ENCODE measurements around the gene VTI1B.
"Not testable (repeated sequence)": the region's sequence is repeated elsewhere in the genome, so short reads cannot be mapped to it uniquely, and the experiment has no call there.

Gene VTI1B

GRCh38 chr14:67674480-67675218 lies at the start of gene VTI1B:
VTI1B (minus strand) TSS chr14:67674632; CDS start chr14:67674489, 143 bp downstream.
- Mint-ChIP-seq H3K36me3 (ENCODE audit: low read depth) (peaks cover 43% of the 10 kb centered on the region), H3K27ac (peak within 1 kb of the TSS; percentile 94), H3K27me3 (no peaks in the 10 kb centered on the region), H3K4me3 (peak within 1 kb of the TSS; percentile 86), H3K9me3 (no peaks in the 10 kb centered on the region), H3K4me1 (ENCODE audit: low read depth) (peaks cover 45% of the 10 kb centered on the region)
- peak; percentile 91 for DNase-seq

- no peaks in the 10 kb centered on the region for H3K36me3 Mint-ChIP-seq (ENCODE audit: low read depth)
- peaks cover 50% of the 10 kb centered on the region for H3K27me3 Mint-ChIP-seq
- no peak for DNase-seq
- H3K4me1 Mint-ChIP-seq (ENCODE audit: low read depth) = peaks cover 10% of the 10 kb centered on the region
- no peak overlapping the region for H3K4me3 Mint-ChIP-seq
- H3K27ac Mint-ChIP-seq = no peak overlapping the region
- no peaks in the 10 kb centered on the region for H3K9me3 Mint-ChIP-seq
Observed at GRCh38 chr14:67722293-67722692, 47.9 kb upstream of the VTI1B start.

- peaks cover 50% of the 10 kb centered on the region for H3K27me3 Mint-ChIP-seq
- no peak overlapping the region for H3K4me3 Mint-ChIP-seq
- no peaks in the 10 kb centered on the region for H3K36me3 Mint-ChIP-seq (ENCODE audit: low read depth)
- no peak for DNase-seq
- no peaks in the 10 kb centered on the region for H3K9me3 Mint-ChIP-seq
- peaks cover 10% of the 10 kb centered on the region for H3K4me1 Mint-ChIP-seq (ENCODE audit: low read depth)
- no peak overlapping the region for H3K27ac Mint-ChIP-seq
Observed at GRCh38 chr14:67721875-67722274, 47.4 kb upstream of the VTI1B start.

- Mint-ChIP-seq H3K9me3 (no peaks in the 10 kb centered on the region), H3K36me3 (ENCODE audit: low read depth) (no peaks in the 10 kb centered on the region), H3K27me3 (peaks cover 43% of the 10 kb centered on the region), H3K4me3 (no peak overlapping the region), H3K27ac (no peak overlapping the region), H3K4me1 (ENCODE audit: low read depth) (peaks cover 10% of the 10 kb centered on the region)
- no peak for DNase-seq
Observed at GRCh38 chr14:67719866-67720265, 45.4 kb upstream of the VTI1B start.

GRCh38 chr14:67719385-67719784 lies 45.0 kb upstream of the VTI1B start:
- not testable (repeated sequence) for H3K4me3 Mint-ChIP-seq; H3K36me3 Mint-ChIP-seq (ENCODE audit: low read depth); DNase-seq; H3K27ac Mint-ChIP-seq; H3K9me3 Mint-ChIP-seq
- H3K4me1 Mint-ChIP-seq (ENCODE audit: low read depth) = peaks cover 10% of the 10 kb centered on the region
- peaks cover 38% of the 10 kb centered on the region for H3K27me3 Mint-ChIP-seq

GRCh38 chr14:67718265-67718664 lies 43.8 kb upstream of the VTI1B start:
- H3K4me1 Mint-ChIP-seq (ENCODE audit: low read depth) = peaks cover 10% of the 10 kb centered on the region
- H3K9me3 Mint-ChIP-seq = no peaks in the 10 kb centered on the region
- H3K36me3 Mint-ChIP-seq (ENCODE audit: low read depth) = no peaks in the 10 kb centered on the region
- H3K27ac Mint-ChIP-seq = no peak overlapping the region
- H3K4me3 Mint-ChIP-seq = no peak overlapping the region
- peaks cover 28% of the 10 kb centered on the region for H3K27me3 Mint-ChIP-seq
- no peak for DNase-seq

GRCh38 chr14:67717048-67717447 lies 42.6 kb upstream of the VTI1B start:
- peaks cover 16% of the 10 kb centered on the region for H3K27me3 Mint-ChIP-seq
- no peak for DNase-seq
- H3K4me3 Mint-ChIP-seq = no peak overlapping the region
- H3K4me1 Mint-ChIP-seq (ENCODE audit: low read depth) = peaks cover 4% of the 10 kb centered on the region
- H3K9me3 Mint-ChIP-seq = no peaks in the 10 kb centered on the region
- H3K36me3 Mint-ChIP-seq (ENCODE audit: low read depth) = no peaks in the 10 kb centered on the region
- no peak overlapping the region for H3K27ac Mint-ChIP-seq

GRCh38 chr14:67710209-67710608 lies 35.8 kb upstream of the VTI1B start:
- DNase-seq = no peak
- no peaks in the 10 kb centered on the region for H3K4me1 Mint-ChIP-seq (ENCODE audit: low read depth)
- H3K27me3 Mint-ChIP-seq = peaks cover 2% of the 10 kb centered on the region
- H3K4me3 Mint-ChIP-seq = no peak overlapping the region
- no peaks in the 10 kb centered on the region for H3K36me3 Mint-ChIP-seq (ENCODE audit: low read depth)
- peaks cover 11% of the 10 kb centered on the region for H3K9me3 Mint-ChIP-seq
- no peak overlapping the region for H3K27ac Mint-ChIP-seq

- H3K9me3 Mint-ChIP-seq = peaks cover 11% of the 10 kb centered on the region
- not testable (repeated sequence) for H3K4me3 Mint-ChIP-seq; H3K27me3 Mint-ChIP-seq; H3K27ac Mint-ChIP-seq; DNase-seq; H3K4me1 Mint-ChIP-seq (ENCODE audit: low read depth); H3K36me3 Mint-ChIP-seq (ENCODE audit: low read depth)
Observed at GRCh38 chr14:67709796-67710195, 35.4 kb upstream of the VTI1B start.

GRCh38 chr14:67709346-67709745 lies 34.9 kb upstream of the VTI1B start:
- H3K27ac Mint-ChIP-seq; H3K27me3 Mint-ChIP-seq; DNase-seq; H3K4me3 Mint-ChIP-seq; H3K4me1 Mint-ChIP-seq (ENCODE audit: low read depth); H3K36me3 Mint-ChIP-seq (ENCODE audit: low read depth): not testable (repeated sequence)
- H3K9me3 Mint-ChIP-seq = peaks cover 11% of the 10 kb centered on the region

GRCh38 chr14:67705211-67705610 lies 30.8 kb upstream of the VTI1B start:
- no peak for DNase-seq
- Mint-ChIP-seq H3K4me3 (no peak overlapping the region), H3K36me3 (ENCODE audit: low read depth) (no peaks in the 10 kb centered on the region), H3K27me3 (peaks cover 4% of the 10 kb centered on the region), H3K4me1 (ENCODE audit: low read depth) (no peaks in the 10 kb centered on the region), H3K27ac (no peak overlapping the region), H3K9me3 (peaks cover 9% of the 10 kb centered on the region)

- H3K4me1 Mint-ChIP-seq (ENCODE audit: low read depth) = no peaks in the 10 kb centered on the region
- no peaks in the 10 kb centered on the region for H3K36me3 Mint-ChIP-seq (ENCODE audit: low read depth)
- H3K27me3 Mint-ChIP-seq = peaks cover 4% of the 10 kb centered on the region
- H3K27ac Mint-ChIP-seq = no peak overlapping the region
- H3K4me3 Mint-ChIP-seq = no peak overlapping the region
- peaks cover 5% of the 10 kb centered on the region for H3K9me3 Mint-ChIP-seq
- no peak for DNase-seq
Observed at GRCh38 chr14:67704484-67705089, 30.2 kb upstream of the VTI1B start.

GRCh38 chr14:67703997-67704396 lies 29.6 kb upstream of the VTI1B start:
- Mint-ChIP-seq H3K27me3 (peaks cover 4% of the 10 kb centered on the region), H3K36me3 (ENCODE audit: low read depth) (no peaks in the 10 kb centered on the region), H3K4me1 (ENCODE audit: low read depth) (no peaks in the 10 kb centered on the region), H3K4me3 (no peak overlapping the region), H3K9me3 (peaks cover 2% of the 10 kb centered on the region), H3K27ac (no peak overlapping the region)
- no peak for DNase-seq

- not testable (repeated sequence) for H3K36me3 Mint-ChIP-seq (ENCODE audit: low read depth); H3K9me3 Mint-ChIP-seq; H3K27ac Mint-ChIP-seq; DNase-seq; H3K4me1 Mint-ChIP-seq (ENCODE audit: low read depth); H3K4me3 Mint-ChIP-seq; H3K27me3 Mint-ChIP-seq
Observed at GRCh38 chr14:67701492-67701891, 27.1 kb upstream of the VTI1B start, which contains the start of gene RDH12. RDH12 (plus strand) TSS chr14:67701886; CDS start chr14:67722643, 20,757 bp downstream.

- H3K27me3 Mint-ChIP-seq = no peaks in the 10 kb centered on the region
- no peak overlapping the region for H3K4me3 Mint-ChIP-seq
- H3K36me3 Mint-ChIP-seq (ENCODE audit: low read depth) = peaks cover 19% of the 10 kb centered on the region
- no peak for DNase-seq
- no peak overlapping the region for H3K27ac Mint-ChIP-seq
- H3K4me1 Mint-ChIP-seq (ENCODE audit: low read depth) = peaks cover 18% of the 10 kb centered on the region
- no peaks in the 10 kb centered on the region for H3K9me3 Mint-ChIP-seq
Observed at GRCh38 chr14:67698179-67698578, 23.7 kb upstream of the VTI1B start.

All from activated T-cell treated with anti-CD3 and anti-CD28 coated beads, Interleukin-2, amount 50 U/mL, for 24 hours (primary cell).